Measurements from ENCODE around the gene TM4SF4.

DNA sequence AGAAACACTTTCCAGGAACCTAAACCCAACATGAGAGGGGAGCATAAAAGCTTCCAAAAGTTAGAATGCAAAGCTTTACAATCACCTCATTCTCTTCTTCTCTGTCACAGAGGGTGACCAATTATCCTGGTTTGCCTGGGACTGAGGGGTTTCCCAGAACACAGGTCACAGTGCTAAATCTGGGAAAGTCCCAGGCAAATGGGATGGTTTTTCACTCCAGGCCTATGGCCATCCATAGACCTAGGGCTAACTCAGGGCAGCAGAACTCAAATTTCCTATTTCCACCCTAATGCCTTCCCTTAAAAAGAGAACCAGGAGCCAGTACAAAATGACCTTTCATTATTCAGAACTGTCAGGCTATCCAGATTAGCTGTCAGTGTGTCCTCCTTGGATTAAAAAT lies 77.0 kb downstream of the TM4SF4 start:
- TF ChIP-seq, protein P1, sequence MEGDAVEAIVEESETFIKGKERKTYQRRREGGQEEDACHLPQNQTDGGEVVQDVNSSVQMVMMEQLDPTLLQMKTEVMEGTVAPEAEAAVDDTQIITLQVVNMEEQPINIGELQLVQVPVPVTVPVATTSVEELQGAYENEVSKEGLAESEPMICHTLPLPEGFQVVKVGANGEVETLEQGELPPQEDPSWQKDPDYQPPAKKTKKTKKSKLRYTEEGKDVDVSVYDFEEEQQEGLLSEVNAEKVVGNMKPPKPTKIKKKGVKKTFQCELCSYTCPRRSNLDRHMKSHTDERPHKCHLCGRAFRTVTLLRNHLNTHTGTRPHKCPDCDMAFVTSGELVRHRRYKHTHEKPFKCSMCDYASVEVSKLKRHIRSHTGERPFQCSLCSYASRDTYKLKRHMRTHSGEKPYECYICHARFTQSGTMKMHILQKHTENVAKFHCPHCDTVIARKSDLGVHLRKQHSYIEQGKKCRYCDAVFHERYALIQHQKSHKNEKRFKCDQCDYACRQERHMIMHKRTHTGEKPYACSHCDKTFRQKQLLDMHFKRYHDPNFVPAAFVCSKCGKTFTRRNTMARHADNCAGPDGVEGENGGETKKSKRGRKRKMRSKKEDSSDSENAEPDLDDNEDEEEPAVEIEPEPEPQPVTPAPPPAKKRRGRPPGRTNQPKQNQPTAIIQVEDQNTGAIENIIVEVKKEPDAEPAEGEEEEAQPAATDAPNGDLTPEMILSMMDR (tag by site-specific recombination; IDR thresholded peaks at IDR 0.05), result no peak
- TF ChIP-seq SETDB1 (IDR thresholded peaks at IDR 0.05; ENCODE audit: insufficient read length, low read length), result no peak
- TF ChIP-seq, protein P2, sequence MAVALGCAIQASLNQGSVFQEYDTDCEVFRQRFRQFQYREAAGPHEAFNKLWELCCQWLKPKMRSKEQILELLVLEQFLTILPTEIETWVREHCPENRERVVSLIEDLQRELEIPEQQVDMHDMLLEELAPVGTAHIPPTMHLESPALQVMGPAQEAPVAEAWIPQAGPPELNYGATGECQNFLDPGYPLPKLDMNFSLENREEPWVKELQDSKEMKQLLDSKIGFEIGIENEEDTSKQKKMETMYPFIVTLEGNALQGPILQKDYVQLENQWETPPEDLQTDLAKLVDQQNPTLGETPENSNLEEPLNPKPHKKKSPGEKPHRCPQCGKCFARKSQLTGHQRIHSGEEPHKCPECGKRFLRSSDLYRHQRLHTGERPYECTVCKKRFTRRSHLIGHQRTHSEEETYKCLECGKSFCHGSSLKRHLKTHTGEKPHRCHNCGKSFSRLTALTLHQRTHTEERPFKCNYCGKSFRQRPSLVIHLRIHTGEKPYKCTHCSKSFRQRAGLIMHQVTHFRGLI (tag by site-specific recombination; IDR thresholded peaks at IDR 0.05), result no peak
- TF ChIP-seq, protein P3, sequence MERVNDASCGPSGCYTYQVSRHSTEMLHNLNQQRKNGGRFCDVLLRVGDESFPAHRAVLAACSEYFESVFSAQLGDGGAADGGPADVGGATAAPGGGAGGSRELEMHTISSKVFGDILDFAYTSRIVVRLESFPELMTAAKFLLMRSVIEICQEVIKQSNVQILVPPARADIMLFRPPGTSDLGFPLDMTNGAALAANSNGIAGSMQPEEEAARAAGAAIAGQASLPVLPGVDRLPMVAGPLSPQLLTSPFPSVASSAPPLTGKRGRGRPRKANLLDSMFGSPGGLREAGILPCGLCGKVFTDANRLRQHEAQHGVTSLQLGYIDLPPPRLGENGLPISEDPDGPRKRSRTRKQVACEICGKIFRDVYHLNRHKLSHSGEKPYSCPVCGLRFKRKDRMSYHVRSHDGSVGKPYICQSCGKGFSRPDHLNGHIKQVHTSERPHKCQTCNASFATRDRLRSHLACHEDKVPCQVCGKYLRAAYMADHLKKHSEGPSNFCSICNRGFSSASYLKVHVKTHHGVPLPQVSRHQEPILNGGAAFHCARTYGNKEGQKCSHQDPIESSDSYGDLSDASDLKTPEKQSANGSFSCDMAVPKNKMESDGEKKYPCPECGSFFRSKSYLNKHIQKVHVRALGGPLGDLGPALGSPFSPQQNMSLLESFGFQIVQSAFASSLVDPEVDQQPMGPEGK (tag by site-specific recombination; IDR thresholded peaks at IDR 0.05), result no peak
- no peak for TF ChIP-seq RBAK (tag by site-specific recombination; IDR thresholded peaks at IDR 0.05)
- TF ChIP-seq ZNF292 (tag by site-specific recombination; IDR thresholded peaks at IDR 0.05; ENCODE audit: borderline replicate concordance, low read depth), result no peak
